Choroid plexus epithelial cell (primary cell): ENCODE data around the gene MPZL2.

ENCODE experiments used
- DNase-seq: peaks from one replicate; pipeline ENCODE4 v3.0.0-alpha.2; 2010; ENCODE audit warnings: low read depth
- H3K4me3 ChIP-seq: 2 replicates; pipeline ENCODE4 v1.5.1; 2011; ENCODE audit warnings: low read depth, mild to moderate bottlenecking, control low read depth, low read length, moderate library complexity
- CTCF ChIP-seq: conservative IDR thresholded peaks from 2 replicates; pipeline ENCODE4 v1.5.1; 2011; ENCODE audit warnings: low read depth, mild to moderate bottlenecking, control low read depth, inconsistent platforms, low read length, moderate library complexity

Gene MPZL2

GRCh38 chr11:118212131-118212725 is 51.9 kb downstream of the MPZL2 start:
- TF ChIP-seq CTCF: no peak
- DNase-seq: no peak

GRCh38 chr11:118211006-118211405 is 53.1 kb downstream of the MPZL2 start:
- H3K4me3 ChIP-seq: no peak overlapping the region
- TF ChIP-seq CTCF: no peak
- no peak for DNase-seq

More at GRCh38 chr11:118212131-118212725, 51.9 kb downstream of the MPZL2 start:
- H3K4me3 ChIP-seq: no peak overlapping the region

GRCh38 chr11:118210323-118210722 is 53.8 kb downstream of the MPZL2 start:
- TF ChIP-seq CTCF: no peak
- no peak for DNase-seq
- no peak overlapping the region for H3K4me3 ChIP-seq

GRCh38 chr11:118209033-118209432 is 55.1 kb downstream of the MPZL2 start:
- TF ChIP-seq CTCF: no peak
- no peak for DNase-seq
- H3K4me3 ChIP-seq: no peak overlapping the region

GRCh38 chr11:118207079-118207478 is 57.0 kb downstream of the MPZL2 start:
- no peak for TF ChIP-seq CTCF
- H3K4me3 ChIP-seq: no peak overlapping the region
- no peak for DNase-seq

GRCh38 chr11:118206391-118207031 is 57.6 kb downstream of the MPZL2 start:
- no peak overlapping the region for H3K4me3 ChIP-seq
- no peak for TF ChIP-seq CTCF
- DNase-seq: no peak
